Measurements from ENCODE around the gene MED28. TPM values are rescaled to one million over a fixed set of nuclear protein-coding genes. Genes with fewer than 3 reads are reported as not detected.
A peak's percentile ranks its signal among the peaks of the same experiment; 100 is the strongest.
"Not testable (repeated sequence)": the region's sequence is repeated elsewhere in the genome, so short reads cannot be mapped to it uniquely, and the experiment has no call there.

Gene MED28
- total RNA-seq, result 46.6 and 49.6 TPM in 2 replicates

- peak; percentile 93 for DNase-seq (ENCODE audit: low spot score)
- Mint-ChIP-seq H3K4me1 (ENCODE audit: low read depth) (peaks cover 32% of the 10 kb centered on the region), H3K9me3 (no peaks in the 10 kb centered on the region), H3K27me3 (ENCODE audit: insufficient read depth) (peaks cover 2% of the 10 kb centered on the region), H3K27ac (peak within 1 kb of the TSS; percentile 97), H3K4me3 (peak within 1 kb of the TSS; percentile 96), H3K36me3 (ENCODE audit: low read depth) (peaks cover 24% of the 10 kb centered on the region)
- intact Hi-C loops (cut with micrococcal nuclease), result loop anchor here (1.0 to 10.0 kb wide), 8 partner anchors 22 to 1960 kb away; partner anchors contain the start of genes DCAF16, FBXL5, LAP3 and NCAPG
These were observed at the start of gene MED28 for GRCh38 chr4:17614416-17615299. Gene MED28, plus strand, starts transcription at chr4:17614641. Its CDS starts 14 bp downstream, at chr4:17614655.

GRCh38 chr4:17565846-17566245 is 48.6 kb upstream of the MED28 start:
- no peaks in the 10 kb centered on the region for H3K27me3 Mint-ChIP-seq (ENCODE audit: insufficient read depth)
- intact Hi-C loops (cut with micrococcal nuclease), result no loop called here
- no peak overlapping the region for H3K27ac Mint-ChIP-seq

GRCh38 chr4:17567271-17567670 is 47.2 kb upstream of the MED28 start:
- Mint-ChIP-seq H3K4me1 (ENCODE audit: low read depth) (no peaks in the 10 kb centered on the region), H3K4me3 (no peak overlapping the region), H3K27ac (no peak overlapping the region), H3K36me3 (ENCODE audit: low read depth) (no peaks in the 10 kb centered on the region), H3K27me3 (ENCODE audit: insufficient read depth) (no peaks in the 10 kb centered on the region), H3K9me3 (no peaks in the 10 kb centered on the region)
- DNase-seq (ENCODE audit: low spot score), result no peak
- intact Hi-C loops (cut with micrococcal nuclease), result no loop called here

More at GRCh38 chr4:17565846-17566245, 48.6 kb upstream of the MED28 start:
- DNase-seq (ENCODE audit: low spot score), result no peak
- Mint-ChIP-seq H3K4me3 (no peak overlapping the region), H3K9me3 (no peaks in the 10 kb centered on the region), H3K4me1 (ENCODE audit: low read depth) (no peaks in the 10 kb centered on the region), H3K36me3 (ENCODE audit: low read depth) (no peaks in the 10 kb centered on the region)

GRCh38 chr4:17574206-17574605 is 40.2 kb upstream of the MED28 start:
- no peaks in the 10 kb centered on the region for H3K27me3 Mint-ChIP-seq (ENCODE audit: insufficient read depth)
- H3K36me3 Mint-ChIP-seq (ENCODE audit: low read depth), result peaks cover 7% of the 10 kb centered on the region
- intact Hi-C loops (cut with micrococcal nuclease), result no loop called here
- no peak for DNase-seq (ENCODE audit: low spot score)
- H3K27ac Mint-ChIP-seq, result no peak overlapping the region
- H3K4me1 Mint-ChIP-seq (ENCODE audit: low read depth), result peaks cover 13% of the 10 kb centered on the region
- no peaks in the 10 kb centered on the region for H3K9me3 Mint-ChIP-seq
- no peak overlapping the region for H3K4me3 Mint-ChIP-seq

GRCh38 chr4:17575177-17575576 is 39.3 kb upstream of the MED28 start:
- intact Hi-C loops (cut with micrococcal nuclease), result loop anchor here (5.0 kb wide), 1 partner anchor 1818 kb away; no protein-coding TSS in a partner anchor

GRCh38 chr4:17576932-17577664 is 37.3 kb upstream of the MED28 start, which contains the start of gene LAP3:
Gene LAP3, plus strand, starts transcription at chr4:17577198. Its CDS starts 268 bp downstream, at chr4:17577466.
- intact Hi-C loops (cut with micrococcal nuclease), result loop anchor here (1.0 to 5.0 kb wide), 8 partner anchors 28 to 1820 kb away; partner anchors contain the start of genes DCAF16, MED28, NCAPG and QDPR
- Mint-ChIP-seq H3K27ac (peak within 1 kb of the TSS; percentile 94), H3K36me3 (ENCODE audit: low read depth) (peaks cover 34% of the 10 kb centered on the region), H3K9me3 (no peaks in the 10 kb centered on the region), H3K4me1 (ENCODE audit: low read depth) (peaks cover 38% of the 10 kb centered on the region), H3K4me3 (peak within 1 kb of the TSS; percentile 93), H3K27me3 (ENCODE audit: insufficient read depth) (no peaks in the 10 kb centered on the region)
- peak; percentile 98 for DNase-seq (ENCODE audit: low spot score)

More at GRCh38 chr4:17575177-17575576, 39.3 kb upstream of the MED28 start:
- H3K9me3 Mint-ChIP-seq; DNase-seq (ENCODE audit: low spot score); H3K4me3 Mint-ChIP-seq; H3K27ac Mint-ChIP-seq; H3K27me3 Mint-ChIP-seq (ENCODE audit: insufficient read depth): not testable (repeated sequence)
- H3K4me1 Mint-ChIP-seq (ENCODE audit: low read depth), result peaks cover 22% of the 10 kb centered on the region
- peaks cover 16% of the 10 kb centered on the region for H3K36me3 Mint-ChIP-seq (ENCODE audit: low read depth)

- H3K27ac Mint-ChIP-seq, result peak overlapping the region; percentile 94
- no peaks in the 10 kb centered on the region for H3K27me3 Mint-ChIP-seq (ENCODE audit: insufficient read depth)
- no peaks in the 10 kb centered on the region for H3K9me3 Mint-ChIP-seq
- peaks cover 36% of the 10 kb centered on the region for H3K36me3 Mint-ChIP-seq (ENCODE audit: low read depth)
- peak; percentile 3 for DNase-seq (ENCODE audit: low spot score)
- intact Hi-C loops (cut with micrococcal nuclease), result loop anchor here (1.0 to 5.0 kb wide), 8 partner anchors 29 to 1821 kb away; partner anchors contain the start of genes DCAF16, MED28, NCAPG and QDPR
- H3K4me3 Mint-ChIP-seq, result peak overlapping the region; percentile 93
- H3K4me1 Mint-ChIP-seq (ENCODE audit: low read depth), result peaks cover 38% of the 10 kb centered on the region
These were observed 36.6 kb upstream of the MED28 start for GRCh38 chr4:17577665-17578481.

- intact Hi-C loops (cut with micrococcal nuclease), result loop anchor here (5.0 kb wide), 1 partner anchor 1821 kb away; no protein-coding TSS in a partner anchor
- Mint-ChIP-seq H3K4me1 (ENCODE audit: low read depth) (peaks cover 38% of the 10 kb centered on the region), H3K27ac (peak overlapping the region; percentile 94), H3K4me3 (peak overlapping the region; percentile 93), H3K9me3 (no peaks in the 10 kb centered on the region), H3K27me3 (ENCODE audit: insufficient read depth) (no peaks in the 10 kb centered on the region), H3K36me3 (ENCODE audit: low read depth) (peaks cover 36% of the 10 kb centered on the region)
- peak; percentile 19 for DNase-seq (ENCODE audit: low spot score)
These were observed 36.0 kb upstream of the MED28 start for GRCh38 chr4:17578482-17578891.

- Mint-ChIP-seq H3K4me1 (ENCODE audit: low read depth) (peaks cover 44% of the 10 kb centered on the region), H3K27ac (no peak overlapping the region), H3K4me3 (peak overlapping the region; percentile 28), H3K27me3 (ENCODE audit: insufficient read depth) (no peaks in the 10 kb centered on the region), H3K9me3 (no peaks in the 10 kb centered on the region), H3K36me3 (ENCODE audit: low read depth) (peaks cover 52% of the 10 kb centered on the region)
- DNase-seq (ENCODE audit: low spot score), result no peak
- intact Hi-C loops (cut with micrococcal nuclease), result no loop called here
These were observed 33.5 kb upstream of the MED28 start for GRCh38 chr4:17580969-17581368.

GRCh38 chr4:17583276-17583675 is 31.2 kb upstream of the MED28 start:
- Mint-ChIP-seq H3K9me3 (no peaks in the 10 kb centered on the region), H3K4me3 (no peak overlapping the region), H3K27me3 (ENCODE audit: insufficient read depth) (no peaks in the 10 kb centered on the region), H3K36me3 (ENCODE audit: low read depth) (peaks cover 67% of the 10 kb centered on the region), H3K4me1 (ENCODE audit: low read depth) (peaks cover 47% of the 10 kb centered on the region), H3K27ac (no peak overlapping the region)
- no peak for DNase-seq (ENCODE audit: low spot score)
- intact Hi-C loops (cut with micrococcal nuclease), result no loop called here

GRCh38 chr4:17583941-17584340 is 30.5 kb upstream of the MED28 start:
- Mint-ChIP-seq H3K36me3 (ENCODE audit: low read depth) (peaks cover 67% of the 10 kb centered on the region), H3K9me3 (no peaks in the 10 kb centered on the region), H3K4me1 (ENCODE audit: low read depth) (peaks cover 41% of the 10 kb centered on the region), H3K27me3 (ENCODE audit: insufficient read depth) (no peaks in the 10 kb centered on the region), H3K4me3 (no peak overlapping the region), H3K27ac (no peak overlapping the region)
- DNase-seq (ENCODE audit: low spot score), result no peak
- intact Hi-C loops (cut with micrococcal nuclease), result no loop called here

Data from activated T-helper 1 cell treated with anti-CD3 and anti-CD28 coated beads, Interleukin-12 subunit alpha, Interleukin-12 subunit beta, Interleukin-2, Interleukin-4 antibody, amounts not matched to agents 30 ng/mL and 10 ng/mL and 1 ng/mL, durations not matched to agents 14 hours and 24 hours and 36 hours (primary cell).